GM12878 (cell line): ENCODE results near the gene ARGLU1. TPM values are rescaled to one million over a fixed set of nuclear protein-coding genes. Genes with fewer than 3 reads are reported as not detected.

ENCODE experiments used
- ATAC-seq: fragments of 200-7000 bp; cut with Tn5 transposase; 3 replicates; pipeline ENCODE4 v1.9.1; 2020; ENCODE audit warnings: mild to moderate bottlenecking, moderate library complexity
- BruUV-seq: library from RNA; stranded (reverse); fragments of 400-500 nt; replicated peaks from 2 replicates; lab custom pipeline; 2021; lab: Mats Ljungman, UMichigan
- CTCF ChIA-PET: fragments of 300-600 bp; sonication (Branson Sonifier 250); formaldehyde crosslinking; extraction: SDS; loops from one replicate; lab custom pipeline; 2021; ENCODE audit warnings: inconsistent platforms; lab: Yijun Ruan, JAX
- POLR2A ChIA-PET: fragments of 350-600 bp; formaldehyde crosslinking; extraction: SDS; loops from one replicate; lab custom pipeline; 2021; ENCODE audit warnings: inconsistent platforms; lab: Charles Lee
- RAD21 ChIA-PET: fragments of 300-600 bp; sonication (Branson Sonifier 250); formaldehyde crosslinking; loops from one replicate; lab custom pipeline; 2023; ENCODE audit warnings: antibody characterized with exemption; ENCODE audit not compliant: unreplicated experiment; lab: Charles Lee
- SMC1A ChIA-PET: fragments of 300-600 bp; sonication (Branson Sonifier 250); formaldehyde crosslinking; loops from one replicate; lab custom pipeline; 2023; ENCODE audit not compliant: unreplicated experiment, uncharacterized antibody; lab: Charles Lee
- DNase-seq: peaks from one replicate; pipeline ENCODE4 v3.0.0-alpha.2; 2011; ENCODE audit warnings: low read depth, low spot score
- FAIRE-seq: peaks from 3 replicates; lab custom pipeline; 2011; peaks lifted over from hg19 to GRCh38; lab: Jason Lieb, UNC
- H2AFZ ChIP-seq: 2 replicates; pipeline ENCODE4 v1.6.0; 2011; ENCODE audit warnings: low read depth, low read length, control low read depth; ENCODE audit not compliant: control insufficient read depth
- H3K27ac ChIP-seq: 2 replicates; pipeline ENCODE4 v1.5.1; 2011; ENCODE audit warnings: control low read depth; ENCODE audit not compliant: control insufficient read depth, insufficient read depth
- H3K27me3 ChIP-seq, 2 experiments: replicated peaks in 1 of 2; 2 replicates each; pipeline versions ENCODE4 v1.6.0 to v1.6.1; 2011; ENCODE audit warnings: low read length in 1 of 2; ENCODE audit not compliant: control insufficient read depth in 2 of 2, insufficient read depth in 2 of 2
- H3K36me3 ChIP-seq, 2 experiments: 2 replicates each; pipeline ENCODE4 v1.5.1; 2011; ENCODE audit warnings: low read length in 1 of 2; ENCODE audit not compliant: control insufficient read depth in 2 of 2, insufficient read depth in 2 of 2
- H3K4me1 ChIP-seq: 2 replicates; pipeline ENCODE4 v1.6.1; 2011; ENCODE audit warnings: mild to moderate bottlenecking, low read length, moderate library complexity, mixed read lengths; ENCODE audit not compliant: control insufficient read depth, insufficient read depth
- H3K4me2 ChIP-seq: 2 replicates; pipeline ENCODE4 v1.6.0; 2011; ENCODE audit warnings: control low read depth; ENCODE audit not compliant: control insufficient read depth, insufficient read depth
- H3K4me3 ChIP-seq: fragments of 200-600 bp; sonication (generic); 2 replicates; pipeline ENCODE4 v1.5.1; 2016
- H3K79me2 ChIP-seq: 2 replicates; pipeline ENCODE4 v1.6.0; 2011; ENCODE audit warnings: low read length; ENCODE audit not compliant: control insufficient read depth, insufficient read depth
- H3K9ac ChIP-seq: 2 replicates; pipeline ENCODE4 v1.8.0; 2011; ENCODE audit warnings: low read length, control low read depth, mixed read lengths; ENCODE audit not compliant: control insufficient read depth, insufficient read depth
- H3K9me3 ChIP-seq: replicated peaks from 3 replicates; pipeline ENCODE4 v1.5.1; 2011; ENCODE audit warnings: mild to moderate bottlenecking, low read length; ENCODE audit not compliant: control insufficient read depth, insufficient read depth
- H4K20me1 ChIP-seq: 2 replicates; pipeline ENCODE4 v1.6.0; 2011; ENCODE audit not compliant: control insufficient read depth, insufficient read depth
- ASH2L ChIP-seq: fragments of 300-600, 200-600 bp; sonication (generic); IDR thresholded peaks from 2 replicates; pipeline ENCODE4 v1.6.1; 2017; ENCODE audit warnings: low read depth, mild to moderate bottlenecking, borderline replicate concordance
- BACH1 ChIP-seq: fragments of 450-650 bp; IDR thresholded peaks from 2 replicates; pipeline ENCODE4 v1.6.1; 2017; ENCODE audit warnings: mild to moderate bottlenecking, borderline replicate concordance
- BHLHE40 ChIP-seq, 2 experiments: fragments of 450-650 bp in 1 of 2; IDR thresholded peaks; 2 replicates each; pipeline ENCODE4 v1.6.1; 2011 to 2017; ENCODE audit warnings: low read depth in 2 of 2, borderline replicate concordance in 1 of 2, improper control_type of control experiment in 1 of 2, low read length in 1 of 2, mild to moderate bottlenecking in 1 of 2
- CEBPB ChIP-seq, 2 experiments: fragments of 150-350 bp in 1 of 2; IDR thresholded peaks; 2 replicates each; pipeline ENCODE4 v1.6.1; 2012 to 2014; ENCODE audit warnings: low read depth in 2 of 2, low read length in 2 of 2, borderline replicate concordance in 1 of 2, inconsistent platforms in 1 of 2
- CREB1 ChIP-seq: IDR thresholded peaks from 2 replicates; pipeline ENCODE4 v1.6.1; 2012; ENCODE audit warnings: low read depth, mild to moderate bottlenecking, inconsistent platforms
- E2F8 ChIP-seq: fragments of 450-650 bp; IDR thresholded peaks from 2 replicates; pipeline ENCODE4 v1.6.1; 2018; ENCODE audit warnings: mild to moderate bottlenecking, low read depth, moderate library complexity; ENCODE audit not compliant: partially characterized antibody
- LARP7 ChIP-seq: fragments of 450-650 bp; IDR thresholded peaks from 2 replicates; pipeline ENCODE4 v1.6.1; 2017; ENCODE audit warnings: mild to moderate bottlenecking
- NBN ChIP-seq: fragments of 450-650 bp; IDR thresholded peaks from 2 replicates; pipeline ENCODE4 v1.6.1; 2016
- NFYA ChIP-seq: IDR thresholded peaks from 2 replicates; pipeline ENCODE4 v1.6.1; 2011; ENCODE audit warnings: low read depth, mild to moderate bottlenecking, low read length, improper control_type of control experiment, borderline replicate concordance
- PML ChIP-seq: IDR thresholded peaks from 2 replicates; pipeline ENCODE4 v1.6.1; 2012; ENCODE audit warnings: low read length, inconsistent platforms
- SP1 ChIP-seq: IDR thresholded peaks from one replicate; pipeline ENCODE4 v1.6.1; 2011; ENCODE audit warnings: low read depth, low read length
- STAT1 ChIP-seq: fragments of 450-650 bp; conservative IDR thresholded peaks from 2 replicates; pipeline ENCODE4 v1.6.1; 2014; ENCODE audit warnings: antibody characterized with exemption, mild to moderate bottlenecking
- TCF3 ChIP-seq: IDR thresholded peaks from 2 replicates; pipeline ENCODE4 v1.6.1; 2012; ENCODE audit warnings: low read depth, mild to moderate bottlenecking, low read length, borderline replicate concordance; ENCODE audit not compliant: insufficient read depth
- ZBED1 ChIP-seq: IDR thresholded peaks from 2 replicates; pipeline ENCODE4 v1.6.1; 2016; ENCODE audit warnings: borderline replicate concordance
- in situ Hi-C: fragments of 300-500 bp; cut with MboI; formaldehyde crosslinking; loops from 9 replicates; pipeline ENCODE4 v1.14.3; 2018; ENCODE audit warnings: mixed read lengths
- intact Hi-C: fragments of 100-400 bp; cut with micrococcal nuclease; formaldehyde crosslinking; loops from one replicate; pipeline ENCODE4 v1.14.2; 2022; ENCODE audit not compliant: unreplicated experiment
- polyA plus RNA-seq, 11 experiments: library from polyadenylated mRNA; depleted of rRNA in 4 of 11; unstranded in 6 of 11; stranded (reverse) in 5 of 11; fragments of >200 nt; fragmentation: Nextera tagmentation in 4 of 11; fragmentation: Illumina TruSeq in 1 of 11; extraction: Ambion mirVana in 4 of 11; extraction: Trizol in 1 of 11; gene quantifications; 1 replicate in 1 of 11; 2 replicates in 10 of 11; pipeline versions ENCODE4 v1.2.1 to v1.2.3, GENCODE V29; 2011 to 2016; ENCODE audit warnings: inconsistent platforms in 2 of 11, missing spikeins in 2 of 11, low read depth in 1 of 11
- total RNA-seq, 4 experiments: library from RNA; depleted of rRNA in 3 of 4; stranded (reverse); fragments of >200 nt in 3 of 4; fragmentation: Illumina TruSeq in 1 of 4; extraction: Trizol in 1 of 4; gene quantifications; 2 replicates each; pipeline versions ENCODE4 v1.2.1 to v1.2.3, GENCODE V29; 2013 to 2021

Gene ARGLU1
- total and polyA plus RNA-seq, 10 of the 15 experiments (the other 5 are each of a cell fraction or from before 2014, with no cell fraction given), result 47.1 to 197 (median 98.3) TPM

- Histone ChIP-seq H4K20me1 (no peaks in the 10 kb centered on the region), H2AFZ (no peak overlapping the region), H3K9ac (no peak overlapping the region), H3K79me2 (no peaks in the 10 kb centered on the region), H3K27me3 (no peaks in the 10 kb centered on the region), H3K9me3 (no peaks in the 10 kb centered on the region), H3K36me3 (no peaks in the 10 kb centered on the region), H3K27ac (no peak overlapping the region), H3K4me3 (no peak overlapping the region), H3K4me2 (no peak overlapping the region), H3K4me1 (no peaks in the 10 kb centered on the region)
- ChIA-PET RAD21 (no interaction called here), CTCF (no interaction called here), SMC1A (no interaction called here), POLR2A (no interaction called here)
- intact Hi-C loops, result no loop called here
- BruUV-seq, result no TSS peak
- no peak for FAIRE-seq
- ATAC-seq, result no peak
- DNase-seq, result no peak
- TF ChIP-seq ASH2L (no peak), CREB1 (no peak), E2F8 (no peak), BHLHE40 (IDR thresholded peaks at IDR 0.05; ENCODE audit: borderline replicate concordance in 1 of 2, low read depth in 2 of 2, low read length in 1 of 2) (no peak), BACH1 (no peak), TCF3 (no peak), CEBPB (IDR thresholded peaks at IDR 0.05; ENCODE audit: borderline replicate concordance in 1 of 2, low read depth in 2 of 2, low read length in 2 of 2) (no peak), STAT1 (no peak), NFYA (no peak), LARP7 (no peak), SP1 (no peak), NBN (no peak), PML (no peak), ZBED1 (no peak)
- in situ Hi-C loops, result no loop called here
These were observed 8.0 kb upstream of the ARGLU1 start for GRCh38 chr13:106575896-106576295.
